Measurements from ENCODE around the gene MTMR1.

DNA sequence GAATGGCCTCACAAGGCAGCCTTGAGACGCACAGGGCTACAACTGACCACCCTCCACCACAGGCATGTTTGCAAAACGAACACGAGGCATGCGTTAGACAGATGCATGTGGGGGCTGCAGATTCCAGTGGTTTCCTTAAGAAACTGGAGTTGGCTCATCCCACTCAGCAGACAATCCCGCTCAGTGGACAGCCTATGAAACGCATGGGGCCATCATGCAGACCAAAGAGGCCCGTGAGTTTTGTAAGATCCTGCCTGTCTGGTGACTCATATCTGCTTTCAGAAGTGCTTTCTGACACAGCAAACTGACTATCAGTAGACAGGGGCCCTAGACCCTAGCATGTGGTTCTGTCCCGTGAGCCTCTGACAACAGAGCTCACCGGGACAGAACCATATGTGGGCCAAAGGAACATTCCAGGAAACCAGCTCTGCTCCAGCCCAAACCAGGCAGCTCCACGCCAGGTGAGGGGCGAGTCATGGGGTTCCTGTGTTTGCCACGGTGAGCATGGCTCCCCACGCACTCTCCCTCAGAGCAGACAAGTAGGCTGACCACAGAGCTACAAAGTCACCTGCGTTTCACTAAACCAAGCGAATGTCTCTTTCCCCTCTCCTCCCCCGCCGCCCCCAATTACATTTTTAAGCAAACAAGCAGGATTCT, 74.4 kb downstream of the MTMR1 start:
- TF ChIP-seq ZNF302 (CRISPR knock-in tag; IDR thresholded peaks at IDR 0.05) (no peak), ELK1 (IDR thresholded peaks at IDR 0.05; ENCODE audit: low read depth, low read length) (no peak), EP300 (IDR thresholded peaks at IDR 0.05) (no peak), CTCF (IDR thresholded peaks at IDR 0.05) (no peak), POLR2A (IDR thresholded peaks at IDR 0.05; ENCODE audit: low read length) (no peak), SREBF2 (IDR thresholded peaks at IDR 0.05) (no peak), HOXA7 (CRISPR knock-in tag; IDR thresholded peaks at IDR 0.05) (no peak), NPAS2 (CRISPR knock-in tag; IDR thresholded peaks at IDR 0.05; ENCODE audit: borderline replicate concordance) (no peak), NFE2L2 (conservative IDR thresholded peaks at IDR 0.05; ENCODE audit: low read length) (no peak)
